ENCODE data around the gene ACBD7.

ACBD7 gene

GRCh38 chr10:15084502-15084922, 4.1 kb downstream of the ACBD7 start:
- DNase-seq = no peak

- DNase-seq = no peak
Measured at GRCh38 chr10:15083674-15084501, 4.7 kb downstream of the ACBD7 start.

GRCh38 chr10:15075421-15075820, 13.2 kb downstream of the ACBD7 start:
- DNase-seq = no peak

- DNase-seq = no peak
Measured at GRCh38 chr10:15072358-15072757, 16.2 kb downstream of the ACBD7 start.

- DNase-seq = no peak
Measured at GRCh38 chr10:15069230-15069629, 19.3 kb downstream of the ACBD7 start.

- DNase-seq = no peak
Measured at GRCh38 chr10:15068802-15069201, 19.8 kb downstream of the ACBD7 start.

- no peak for DNase-seq
Measured at GRCh38 chr10:15067154-15067553, 21.4 kb downstream of the ACBD7 start.

- no peak for DNase-seq
Measured at GRCh38 chr10:15060638-15061037, 27.9 kb downstream of the ACBD7 start.

GRCh38 chr10:15059914-15060313, 28.7 kb downstream of the ACBD7 start:
- DNase-seq = no peak

- DNase-seq = no peak
Measured at GRCh38 chr10:15058689-15059088, 29.9 kb downstream of the ACBD7 start.

- DNase-seq = no peak
Measured at GRCh38 chr10:15053061-15053460, 35.5 kb downstream of the ACBD7 start.

- no peak for DNase-seq
Measured at GRCh38 chr10:15052121-15052520, 36.5 kb downstream of the ACBD7 start.

- no peak for DNase-seq
Measured at GRCh38 chr10:15049533-15049932, 39.0 kb downstream of the ACBD7 start.

GRCh38 chr10:15046626-15047025, 42.0 kb downstream of the ACBD7 start:
- no peak for DNase-seq

GRCh38 chr10:15045380-15045779, 43.2 kb downstream of the ACBD7 start:
- DNase-seq = no peak

- DNase-seq = no peak
Measured at GRCh38 chr10:15043674-15044073, 44.9 kb downstream of the ACBD7 start, which contains the start of gene OLAH. Gene OLAH, plus strand, starts transcription at chr10:15043943. Its CDS starts 3,346 bp downstream, at chr10:15047289.

GRCh38 chr10:15038416-15038815, 50.2 kb downstream of the ACBD7 start:
- DNase-seq = no peak

- DNase-seq = no peak
Measured at GRCh38 chr10:15037691-15038090, 50.9 kb downstream of the ACBD7 start.

GRCh38 chr10:15035385-15036301, 52.9 kb downstream of the ACBD7 start:
- no peak for DNase-seq

- no peak for DNase-seq
Measured at GRCh38 chr10:15027741-15028140, 60.8 kb downstream of the ACBD7 start.
